Effector memory CD8-positive, alpha-beta T cell (primary cell): ENCODE measurements around the gene SULF2.

Source experiments
- ATAC-seq: fragments of 150-1000 bp; cut with Tn5 transposase; replicated peaks from 2 replicates; pipeline ENCODE4 v1.10.0; 2021; ENCODE audit warnings: mild to moderate bottlenecking, moderate library complexity
- DNase-seq, 3 experiments: peaks; one replicate each; pipeline ENCODE4 v3.0.0; 2021
- H3K27ac Mint-ChIP-seq, 2 donors: one replicate each; pipeline ENCODE4 v1.8.0; 2022; ENCODE audit warnings: mild to moderate bottlenecking in 2 of 2, mixed read lengths in 2 of 2, moderate library complexity in 2 of 2
- H3K27me3 Mint-ChIP-seq, 2 donors: one replicate each; pipeline ENCODE4 v1.8.0; 2022; ENCODE audit warnings: mixed read lengths in 2 of 2
- H3K36me3 Mint-ChIP-seq: one replicate; pipeline ENCODE4 v1.8.0; 2022; ENCODE audit warnings: mild to moderate bottlenecking, moderate library complexity, mixed read lengths; ENCODE audit not compliant: insufficient read depth
- H3K4me1 Mint-ChIP-seq, 2 donors: one replicate each; pipeline ENCODE4 v1.8.0; 2022; ENCODE audit warnings: low read depth in 2 of 2, mixed read lengths in 2 of 2
- H3K4me3 Mint-ChIP-seq, 2 donors: one replicate each; pipeline ENCODE4 v1.8.0; 2022; ENCODE audit warnings: mild to moderate bottlenecking in 2 of 2, mixed read lengths in 2 of 2, moderate library complexity in 2 of 2
- H3K9me3 Mint-ChIP-seq, 2 donors: one replicate each; pipeline ENCODE4 v1.8.0; 2022; ENCODE audit warnings: mixed read lengths in 2 of 2

SULF2 gene

GRCh38 chr20:47656318-47656717 is 129.0 kb downstream of the SULF2 start:
- Mint-ChIP-seq H3K27me3 (no peaks in the 10 kb centered on the region), H3K9me3 (no peaks in the 10 kb centered on the region), H3K4me3 (no peak overlapping the region), H3K27ac (no peak overlapping the region), H3K36me3 (peaks cover 60% of the 10 kb centered on the region), H3K4me1 (no peaks in the 10 kb centered on the region)
- DNase-seq (no peak), ATAC-seq (no peak)

- peak overlapping the region in 1 of 2 donors; percentile 52 for H3K27ac Mint-ChIP-seq
- ATAC-seq, result no peak
- H3K4me1 Mint-ChIP-seq, result no peaks in the 10 kb centered on the region
- no peak overlapping the region for H3K4me3 Mint-ChIP-seq
- H3K36me3 Mint-ChIP-seq, result peaks cover 64% of the 10 kb centered on the region
- H3K9me3 Mint-ChIP-seq, result no peaks in the 10 kb centered on the region
- no peaks in the 10 kb centered on the region for H3K27me3 Mint-ChIP-seq
- DNase-seq, result no peak
These were observed 129.6 kb downstream of the SULF2 start for GRCh38 chr20:47655635-47656034.

- DNase-seq (no peak), ATAC-seq (no peak)
- Mint-ChIP-seq H3K4me1 (no peaks in the 10 kb centered on the region), H3K27ac (peak overlapping the region; percentile 19 to 52), H3K27me3 (no peaks in the 10 kb centered on the region), H3K9me3 (no peaks in the 10 kb centered on the region), H3K4me3 (no peak overlapping the region), H3K36me3 (peaks cover 73% of the 10 kb centered on the region)
These were observed 130.9 kb downstream of the SULF2 start for GRCh38 chr20:47654370-47654769.

- Mint-ChIP-seq H3K9me3 (no peaks in the 10 kb centered on the region), H3K27me3 (no peaks in the 10 kb centered on the region), H3K36me3 (peaks cover 77% of the 10 kb centered on the region), H3K4me3 (no peak overlapping the region), H3K4me1 (no peaks in the 10 kb centered on the region), H3K27ac (peak overlapping the region in 1 of 2 donors; percentile 48)
- no peak for ATAC-seq
- no peak for DNase-seq
These were observed 131.4 kb downstream of the SULF2 start for GRCh38 chr20:47653869-47654268.

GRCh38 chr20:47652794-47653193 is 132.5 kb downstream of the SULF2 start:
- Mint-ChIP-seq H3K27ac (no peak overlapping the region), H3K4me1 (no peaks in the 10 kb centered on the region), H3K36me3 (peaks cover 84% of the 10 kb centered on the region), H3K4me3 (no peak overlapping the region), H3K9me3 (no peaks in the 10 kb centered on the region), H3K27me3 (no peaks in the 10 kb centered on the region)
- ATAC-seq, result no peak
- no peak for DNase-seq

- Mint-ChIP-seq H3K4me1 (no peaks in the 10 kb centered on the region), H3K9me3 (no peaks in the 10 kb centered on the region), H3K27me3 (no peaks in the 10 kb centered on the region), H3K36me3 (peaks cover 87% of the 10 kb centered on the region), H3K4me3 (no peak overlapping the region), H3K27ac (no peak overlapping the region)
- ATAC-seq (no peak), DNase-seq (no peak)
These were observed 133.0 kb downstream of the SULF2 start for GRCh38 chr20:47652301-47652700.

- Mint-ChIP-seq H3K4me1 (peaks cover 0 to 4% of the 10 kb centered on the region in 2 donors), H3K36me3 (peaks cover 80% of the 10 kb centered on the region), H3K9me3 (no peaks in the 10 kb centered on the region), H3K27me3 (no peaks in the 10 kb centered on the region), H3K4me3 (no peak overlapping the region), H3K27ac (no peak overlapping the region)
- DNase-seq (no peak), ATAC-seq (no peak)
These were observed 136.3 kb downstream of the SULF2 start for GRCh38 chr20:47648943-47649342.

- ATAC-seq (no peak), DNase-seq (no peak)
- no peaks in the 10 kb centered on the region for H3K9me3 Mint-ChIP-seq
- peaks cover 0 to 4% of the 10 kb centered on the region in 2 donors for H3K4me1 Mint-ChIP-seq
- H3K4me3 Mint-ChIP-seq, result no peak overlapping the region
- no peak overlapping the region for H3K27ac Mint-ChIP-seq
- H3K36me3 Mint-ChIP-seq, result peaks cover 80% of the 10 kb centered on the region
- no peaks in the 10 kb centered on the region for H3K27me3 Mint-ChIP-seq
These were observed 137.3 kb downstream of the SULF2 start for GRCh38 chr20:47647994-47648393.

- peaks cover 0 to 4% of the 10 kb centered on the region in 2 donors for H3K4me1 Mint-ChIP-seq
- H3K4me3 Mint-ChIP-seq, result no peak overlapping the region
- ATAC-seq, result no peak
- peaks cover 80% of the 10 kb centered on the region for H3K36me3 Mint-ChIP-seq
- no peaks in the 10 kb centered on the region for H3K9me3 Mint-ChIP-seq
- no peak for DNase-seq
- peak overlapping the region; percentile 1 to 67 for H3K27ac Mint-ChIP-seq
- H3K27me3 Mint-ChIP-seq, result no peaks in the 10 kb centered on the region
These were observed 139.6 kb downstream of the SULF2 start for GRCh38 chr20:47645632-47646031.

GRCh38 chr20:47642624-47643023 is 142.7 kb downstream of the SULF2 start:
- Mint-ChIP-seq H3K9me3 (no peaks in the 10 kb centered on the region), H3K4me3 (no peak overlapping the region), H3K27ac (peak overlapping the region in 1 of 2 donors; percentile 5), H3K4me1 (peaks cover 0 to 4% of the 10 kb centered on the region in 2 donors), H3K27me3 (no peaks in the 10 kb centered on the region), H3K36me3 (peaks cover 77% of the 10 kb centered on the region)
- no peak for DNase-seq
- ATAC-seq, result no peak

- Mint-ChIP-seq H3K27me3 (no peaks in the 10 kb centered on the region), H3K4me3 (no peak overlapping the region), H3K27ac (no peak overlapping the region), H3K4me1 (peaks cover 0 to 4% of the 10 kb centered on the region in 2 donors), H3K9me3 (no peaks in the 10 kb centered on the region), H3K36me3 (peaks cover 77% of the 10 kb centered on the region)
- no peak for ATAC-seq
- DNase-seq, result no peak
These were observed 143.2 kb downstream of the SULF2 start for GRCh38 chr20:47642118-47642517.

- ATAC-seq, result no peak
- no peaks in the 10 kb centered on the region for H3K27me3 Mint-ChIP-seq
- no peak overlapping the region for H3K4me3 Mint-ChIP-seq
- H3K36me3 Mint-ChIP-seq, result peaks cover 90% of the 10 kb centered on the region
- H3K9me3 Mint-ChIP-seq, result no peaks in the 10 kb centered on the region
- H3K4me1 Mint-ChIP-seq, result no peaks in the 10 kb centered on the region
- no peak for DNase-seq
- H3K27ac Mint-ChIP-seq, result no peak overlapping the region
These were observed 146.4 kb downstream of the SULF2 start for GRCh38 chr20:47638851-47639250.

- Mint-ChIP-seq H3K4me3 (no peak overlapping the region), H3K4me1 (no peaks in the 10 kb centered on the region), H3K9me3 (no peaks in the 10 kb centered on the region), H3K27ac (peak overlapping the region; percentile 55 to 87), H3K27me3 (no peaks in the 10 kb centered on the region), H3K36me3 (peaks cover 79% of the 10 kb centered on the region)
- no peak for ATAC-seq
- no peak for DNase-seq
These were observed 150.0 kb downstream of the SULF2 start for GRCh38 chr20:47635256-47635655.

GRCh38 chr20:47631078-47631477 is 154.2 kb downstream of the SULF2 start:
- Mint-ChIP-seq H3K9me3 (no peaks in the 10 kb centered on the region), H3K4me3 (no peak overlapping the region), H3K36me3 (peaks cover 82% of the 10 kb centered on the region), H3K27ac (no peak overlapping the region), H3K27me3 (no peaks in the 10 kb centered on the region), H3K4me1 (no peaks in the 10 kb centered on the region)
- ATAC-seq (no peak), DNase-seq (no peak)

- Mint-ChIP-seq H3K27me3 (no peaks in the 10 kb centered on the region), H3K9me3 (no peaks in the 10 kb centered on the region), H3K4me1 (no peaks in the 10 kb centered on the region), H3K36me3 (peaks cover 76% of the 10 kb centered on the region), H3K27ac (no peak overlapping the region), H3K4me3 (no peak overlapping the region)
- ATAC-seq, result no peak
- DNase-seq, result no peak
These were observed 155.4 kb downstream of the SULF2 start for GRCh38 chr20:47629907-47630306.
